PFSK-1 (cell line): ENCODE results near the gene CCK.

ENCODE experiments used
- FOXP2 ChIP-seq: optimal IDR thresholded peaks from 2 replicates; pipeline ENCODE3; 2011; ENCODE audit warnings: borderline replicate concordance, control low read depth, inconsistent platforms; ENCODE audit not compliant: insufficient read depth; ENCODE audit errors: extremely low read length, extremely low read depth
- REST ChIP-seq, 2 experiments: IDR thresholded peaks; 2 replicates each; pipeline versions ENCODE4 v1.6.1 to v1.8.0; 2011 to 2012; ENCODE audit warnings: low read depth in 2 of 2, low read length in 2 of 2, control low read depth in 1 of 2, inconsistent platforms in 1 of 2, mild to moderate bottlenecking in 1 of 2, moderate library complexity in 1 of 2; ENCODE audit not compliant: insufficient read depth in 1 of 2
- TAF1 ChIP-seq: IDR thresholded peaks from 2 replicates; pipeline ENCODE4 v1.6.1; 2012; ENCODE audit warnings: low read length, control low read depth, borderline replicate concordance; ENCODE audit not compliant: insufficient read depth

- TF ChIP-seq FOXP2 (no peak), TAF1 (no peak), REST (IDR thresholded peaks at IDR 0.05; ENCODE audit: insufficient read depth in 1 of 2, low read depth in 2 of 2, low read length in 2 of 2) (no peak)
These were observed 30.5 kb downstream of the CCK start for GRCh38 chr3:42235532-42235931.
